HG02981 (cell line): ENCODE measurements around the gene POC1A.

Experiments
- ATAC-seq: cut with Tn5 transposase; IDR thresholded peaks from one replicate; pipeline ENCODE4 v1.9.1; 2021; ENCODE audit warnings: mild to moderate bottlenecking, moderate library complexity; ENCODE audit not compliant: unreplicated experiment

POC1A gene

GRCh38 chr3:52088445-52089367, 65.5 kb downstream of the POC1A start:
- ATAC-seq, result no peak

GRCh38 chr3:52087731-52088130, 66.5 kb downstream of the POC1A start:
- ATAC-seq, result no peak

GRCh38 chr3:52086976-52087663, 67.1 kb downstream of the POC1A start:
- no peak for ATAC-seq

DNA sequence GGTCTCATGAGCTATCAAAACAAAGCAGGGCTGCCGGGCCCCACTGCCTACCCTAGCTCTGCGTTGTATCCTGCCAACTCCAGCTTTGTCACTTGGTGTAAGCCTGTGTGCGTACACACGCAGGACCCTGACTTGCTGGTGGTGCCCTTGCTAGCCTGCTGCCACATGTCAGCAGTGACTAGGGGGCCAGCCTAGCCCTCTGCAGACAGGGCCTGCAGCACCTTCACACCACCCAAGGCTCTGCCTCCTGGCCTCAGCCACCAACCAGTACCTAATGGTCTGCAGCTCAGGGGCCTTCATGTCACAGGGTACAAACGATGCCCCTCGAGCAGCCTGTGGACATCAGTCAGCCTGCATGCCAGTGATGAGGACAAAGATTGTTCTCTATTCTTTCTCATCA, 67.8 kb downstream of the POC1A start:
- ATAC-seq, result no peak

- ATAC-seq, result no peak
Measured at GRCh38 chr3:52085681-52086282, 68.4 kb downstream of the POC1A start.

DNA sequence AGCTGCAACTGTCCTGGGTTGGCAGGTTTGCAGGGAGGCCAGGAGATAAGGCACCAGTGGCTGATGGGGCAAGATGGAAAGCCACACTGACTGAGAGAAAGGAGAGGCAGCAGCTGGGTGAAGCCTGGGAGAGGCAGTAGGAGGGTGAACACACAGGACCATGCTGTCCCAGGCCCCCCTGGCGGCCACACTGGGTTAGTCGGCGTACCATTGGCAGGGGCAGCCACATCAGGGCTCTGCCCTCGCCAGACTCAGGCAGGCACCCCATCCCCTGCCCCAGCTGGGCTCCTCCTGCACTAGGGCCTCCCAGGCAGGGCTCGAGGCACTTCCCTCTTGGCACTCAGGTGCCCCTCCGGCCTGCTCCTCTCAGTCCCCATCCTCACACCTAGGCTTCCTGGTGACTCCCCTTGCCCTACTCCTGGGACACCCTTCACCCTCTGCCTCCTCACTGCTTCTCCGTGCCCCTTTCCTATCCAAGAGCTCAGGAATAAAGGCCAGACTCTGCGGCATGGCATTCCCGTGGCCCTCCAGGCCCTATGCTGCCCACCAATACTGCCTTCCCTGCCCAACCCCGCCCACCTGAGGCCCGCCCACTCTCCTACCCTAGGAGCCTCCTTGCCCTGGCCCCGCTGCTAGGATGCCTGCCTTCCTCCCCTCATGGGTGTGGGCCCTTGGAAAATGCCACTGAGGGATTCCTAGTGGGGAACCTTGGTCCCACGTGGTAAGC, 69.1 kb downstream of the POC1A start:
- no peak for ATAC-seq

GRCh38 chr3:52084216-52084945, 69.8 kb downstream of the POC1A start:
- no peak for ATAC-seq

- ATAC-seq, result no peak
Measured at GRCh38 chr3:52083556-52084087, 70.6 kb downstream of the POC1A start.

DNA sequence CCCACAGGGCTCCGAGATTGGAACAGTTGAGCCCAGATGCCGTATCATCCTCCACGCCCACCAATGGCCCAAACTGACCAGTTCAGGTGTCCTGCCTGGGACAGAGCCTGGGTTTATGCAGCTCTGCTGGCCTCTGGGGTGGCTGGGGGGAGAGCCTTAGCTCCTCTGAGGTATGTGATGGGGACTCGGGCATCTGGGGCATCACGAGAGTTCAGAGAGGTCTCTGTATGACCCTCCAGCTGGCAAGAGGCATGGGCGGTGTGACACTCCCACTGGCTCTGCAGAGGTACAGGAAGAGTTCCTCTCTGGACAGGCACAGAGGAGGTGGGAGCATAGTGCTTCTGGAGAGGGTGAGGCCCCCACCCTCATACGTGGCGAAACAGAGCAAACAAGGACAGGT, 71.3 kb downstream of the POC1A start:
- no peak for ATAC-seq

DNA sequence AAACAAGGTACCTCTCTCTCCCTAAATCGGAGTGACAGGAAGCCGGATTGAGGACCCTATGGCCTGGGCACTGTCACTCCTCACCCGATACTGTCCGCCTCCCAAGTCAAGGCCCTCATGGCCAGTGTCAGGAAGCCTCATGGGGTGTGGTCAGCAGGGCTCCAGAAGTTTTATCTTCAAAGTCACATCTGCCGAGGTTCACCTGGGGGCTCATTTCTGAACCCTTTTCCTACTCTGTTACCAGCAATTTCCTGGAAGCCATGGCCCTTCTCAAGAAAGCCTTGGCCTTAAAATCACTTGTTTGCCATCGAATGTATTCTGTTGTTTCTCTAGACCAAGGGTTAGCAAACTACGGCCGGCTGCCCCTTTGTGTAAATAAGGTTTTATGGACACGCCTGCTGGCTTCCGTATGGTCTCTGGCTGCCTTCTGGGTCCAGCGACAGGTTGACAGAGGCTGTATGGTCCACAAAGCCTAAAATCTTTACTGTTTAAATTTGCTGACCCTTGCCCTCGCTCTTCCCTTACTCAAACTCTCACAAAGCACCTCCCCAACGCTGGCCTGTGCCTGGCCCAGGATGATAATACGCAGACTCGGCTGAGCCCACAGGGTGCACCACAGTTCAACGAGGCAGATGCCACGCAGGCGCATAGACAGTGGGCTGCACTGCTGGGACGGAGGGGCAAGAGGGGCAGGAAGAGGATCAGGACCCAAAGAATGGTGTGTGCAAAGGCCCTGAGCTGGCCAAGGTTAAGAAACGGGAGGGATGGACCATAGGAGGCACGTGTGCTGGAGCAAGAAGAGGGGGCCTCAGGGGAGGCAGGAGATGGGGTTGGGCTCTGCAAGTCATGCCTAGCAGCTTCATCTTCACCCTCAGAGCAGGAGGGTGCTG, 73.1 kb downstream of the POC1A start:
- ATAC-seq, result no peak

GRCh38 chr3:52079958-52080357, 74.3 kb downstream of the POC1A start:
- ATAC-seq, result no peak

DNA sequence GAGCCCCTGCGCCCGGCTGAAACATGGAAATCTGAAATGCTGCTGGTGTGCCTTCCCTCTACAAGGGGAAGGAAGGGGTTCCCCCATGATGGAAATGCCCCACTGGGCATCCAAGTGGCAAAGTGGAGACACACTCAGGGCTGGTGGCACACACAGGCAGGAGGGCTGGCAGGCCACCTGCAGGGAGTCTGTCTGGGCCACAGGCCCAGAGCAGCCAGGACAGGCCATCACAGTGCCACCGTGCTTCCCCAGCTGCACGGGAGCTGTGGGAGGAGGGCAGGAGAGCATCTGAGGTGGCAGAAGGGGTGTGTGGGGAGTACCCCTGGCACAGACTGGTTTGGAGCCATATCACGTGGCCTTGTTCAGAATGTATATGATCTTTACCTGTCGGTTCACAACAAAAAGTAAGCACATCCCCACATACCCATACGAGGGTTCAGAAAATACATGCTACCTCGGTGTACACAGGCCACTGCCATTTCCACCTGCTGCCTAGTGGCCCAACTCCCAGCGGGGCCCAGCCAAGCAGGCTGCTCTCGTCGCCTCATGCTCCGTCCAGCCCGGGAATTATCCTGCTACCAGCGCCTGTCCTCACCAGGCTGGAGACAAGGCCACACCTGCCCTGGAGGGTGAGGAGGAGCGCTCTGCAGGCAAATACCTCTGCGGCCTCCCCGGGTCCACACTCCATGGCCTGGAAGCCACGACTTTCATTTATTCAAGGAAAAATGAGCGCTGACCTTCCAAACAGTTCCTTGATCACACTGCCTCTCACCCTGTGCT, 75.3 kb downstream of the POC1A start:
- ATAC-seq, result no peak

DNA sequence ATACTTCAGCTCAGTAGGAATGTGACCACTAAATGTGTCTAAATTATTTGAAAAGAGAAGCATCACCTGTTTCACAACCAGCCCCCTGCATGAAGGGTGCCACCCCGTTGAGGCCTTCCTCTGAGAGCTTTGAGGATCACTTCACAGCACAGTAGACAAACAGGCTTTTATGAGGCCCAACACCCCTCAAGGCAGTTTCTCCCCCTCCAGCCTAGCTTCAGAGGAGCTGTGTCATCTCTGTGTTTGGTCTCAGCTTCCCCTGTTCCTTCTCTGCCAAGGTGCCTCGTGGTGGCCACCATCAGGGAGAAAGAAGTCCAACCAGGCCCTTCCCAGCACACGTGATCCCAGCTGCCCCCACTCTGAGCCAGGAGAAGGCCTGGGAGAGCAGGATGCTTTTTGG, 76.3 kb downstream of the POC1A start:
- no peak for ATAC-seq

- ATAC-seq, result no peak
Measured at GRCh38 chr3:52076896-52077780, 77.1 kb downstream of the POC1A start.

GRCh38 chr3:52073490-52073889, 80.7 kb downstream of the POC1A start:
- no peak for ATAC-seq

DNA sequence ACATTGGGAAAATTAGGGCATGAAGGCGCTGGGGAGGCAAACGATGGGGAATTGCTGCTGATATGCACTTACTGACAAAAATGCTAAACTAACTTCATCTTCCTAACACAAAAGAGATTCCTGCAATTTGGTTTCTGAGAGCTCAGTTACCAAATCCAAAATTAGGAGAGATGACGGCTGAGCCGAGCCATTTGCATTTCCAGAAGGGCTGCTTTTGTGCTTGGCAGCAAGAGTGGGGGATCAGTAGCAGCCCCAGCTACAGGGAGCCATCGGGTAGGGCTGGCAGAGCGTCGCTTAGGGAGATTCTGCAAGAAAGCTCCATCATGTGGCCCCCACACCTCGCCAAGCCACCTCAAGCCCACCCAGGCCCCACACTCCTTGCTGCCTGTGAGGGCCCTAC, 81.8 kb downstream of the POC1A start:
- ATAC-seq, result no peak

DNA sequence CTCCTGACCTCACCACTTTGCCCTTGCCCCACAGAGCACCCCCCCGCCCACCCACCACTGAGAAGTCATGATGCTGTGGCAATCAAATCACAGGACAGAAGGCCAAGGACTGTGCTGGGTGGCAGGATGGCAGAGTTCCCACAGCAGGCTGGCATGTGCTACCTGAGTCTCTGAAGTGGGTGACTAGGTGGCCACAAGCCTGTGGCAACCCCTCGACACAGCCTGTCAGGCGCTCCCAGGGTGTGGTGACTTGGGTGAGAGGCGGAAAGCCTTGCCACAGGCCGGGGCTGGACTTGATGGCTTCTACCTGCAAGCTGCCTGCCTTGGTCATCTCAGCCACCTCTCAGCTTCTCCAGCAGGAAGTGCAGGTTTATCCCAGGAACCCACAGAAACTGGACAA, 82.2 kb downstream of the POC1A start:
- no peak for ATAC-seq
